ENCODE measurements around the gene PAQR9. TPM values are rescaled to one million over a fixed set of nuclear protein-coding genes. Genes with fewer than 3 reads are reported as not detected.

PAQR9 gene
- total RNA-seq, 4 donors from 2014 or later, result 0.20 to 1.0 (median 0.27) TPM; not detected in 1

DNA sequence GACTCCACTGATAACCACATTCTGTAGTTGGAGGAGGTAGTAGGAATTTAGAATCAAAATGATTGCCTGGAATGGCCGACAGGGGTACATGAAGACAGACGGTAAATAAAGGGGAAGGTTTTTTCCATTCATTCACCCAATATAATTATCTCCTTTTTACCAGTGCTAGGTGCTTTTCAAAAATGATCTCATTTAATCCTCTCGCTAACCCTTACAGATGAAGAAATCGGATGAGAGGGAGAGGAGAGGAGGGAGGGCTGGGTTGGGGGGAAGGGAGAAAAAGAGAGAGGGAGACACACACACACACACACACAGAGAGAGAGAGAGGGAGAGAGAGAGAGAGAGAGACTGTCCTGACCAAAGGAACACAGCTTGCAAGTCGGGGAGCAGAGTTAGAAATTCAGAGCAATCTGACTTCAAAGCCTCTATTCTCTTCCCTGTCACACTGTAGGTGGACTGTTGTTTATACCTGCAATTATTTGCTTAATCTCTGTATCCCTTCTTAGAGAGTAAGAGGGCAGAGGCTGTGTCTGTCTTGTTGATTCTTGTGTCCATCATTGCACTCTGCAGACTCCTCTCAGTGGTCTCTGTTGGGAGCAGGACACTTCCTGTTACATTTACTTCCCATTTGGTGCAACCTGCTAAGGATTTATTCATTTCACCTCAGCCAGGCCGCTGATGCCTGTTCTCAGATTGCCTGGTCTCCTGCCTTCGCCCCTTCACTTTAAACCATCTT is 18.7 kb upstream of the PAQR9 start:
- Histone ChIP-seq H3K4me1 (peaks cover 0 to 1% of the 10 kb centered on the region in 2 donors), H3K27me3 (no peaks in the 10 kb centered on the region), H3K9me3 (no peaks in the 10 kb centered on the region), H3K27ac (no peak overlapping the region), H3K4me3 (no peak overlapping the region), H3K36me3 (no peaks in the 10 kb centered on the region)
- intact Hi-C loops (cut with DNase I; ENCODE audit: low total_unique reads), result no loop called here
- DNase-seq (no peak), ATAC-seq (no peak)
- in situ Hi-C loops (cut with MboI; ENCODE audit: low sequenced_read_pairs in 4 of 4), result loop anchor here in 2 of 4 donors (10.0 to 25.0 kb wide), 2 partner anchors 157 to 395 kb away; partner anchors contain the start of genes ATR (in 1 of the 2) and PLS1 (in 1 of the 2)
- no peak for TF ChIP-seq POLR2A (IDR thresholded peaks at IDR 0.05)
- no peak for TF ChIP-seq CTCF (IDR thresholded peaks at IDR 0.05 in 4 of 5, conservative IDR thresholded peaks at IDR 0.05 in 1 of 5)

DNA sequence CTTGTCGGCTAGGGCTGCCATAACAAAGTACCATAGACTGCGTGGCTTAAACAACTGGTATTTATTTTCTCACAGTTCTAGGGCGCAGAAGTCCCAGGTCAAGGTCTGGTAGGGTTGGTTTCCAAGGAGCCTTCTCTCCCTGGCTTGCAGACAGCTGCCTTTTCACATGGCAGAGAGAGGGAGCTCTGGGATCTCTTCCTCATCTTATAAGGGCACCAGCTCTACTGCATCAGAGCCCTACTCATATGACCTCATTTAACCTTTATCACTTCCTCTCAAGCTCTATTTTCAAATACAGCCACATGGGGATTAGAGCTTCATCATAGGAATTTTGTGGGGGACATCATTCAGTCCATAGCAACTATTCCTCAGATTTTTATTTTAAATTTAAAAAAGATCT is 17.6 kb upstream of the PAQR9 start:
- intact Hi-C loops (cut with DNase I; ENCODE audit: low total_unique reads), result no loop called here

DNA sequence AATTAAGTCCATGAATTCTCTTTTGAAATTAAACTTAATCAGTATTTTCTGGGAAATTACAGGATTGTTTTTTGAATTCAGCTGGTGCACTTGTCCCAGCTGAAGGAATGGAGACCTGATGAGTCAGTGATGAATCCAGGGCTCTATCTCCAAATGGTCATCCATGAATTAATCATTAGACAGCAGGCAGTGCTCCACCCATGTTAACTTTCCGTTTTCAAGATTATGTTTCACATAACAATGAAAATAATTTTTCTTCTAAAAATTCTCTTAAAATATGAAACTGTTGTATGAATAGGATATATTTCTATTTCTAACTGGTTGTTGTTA is 13.9 kb upstream of the PAQR9 start:
- Histone ChIP-seq H3K27ac (no peak overlapping the region), H3K27me3 (no peaks in the 10 kb centered on the region), H3K9me3 (no peaks in the 10 kb centered on the region), H3K36me3 (no peaks in the 10 kb centered on the region), H3K4me3 (no peak overlapping the region), H3K4me1 (peaks cover 11 to 22% of the 10 kb centered on the region in 2 donors)
- in situ Hi-C loops (cut with MboI; ENCODE audit: low sequenced_read_pairs in 4 of 4) (loop anchor here in 1 of 4 donors (25.0 kb wide), 1 partner anchor 390 kb away; the partner anchor contains the start of genes ATR and PLS1), intact Hi-C loops (cut with DNase I; ENCODE audit: low total_unique reads) (no loop called here)
- TF ChIP-seq POLR2A (IDR thresholded peaks at IDR 0.05) (no peak), CTCF (IDR thresholded peaks at IDR 0.05 in 4 of 5, conservative IDR thresholded peaks at IDR 0.05 in 1 of 5) (no peak)
- no peak for ATAC-seq
- no peak for DNase-seq

More for the DNA sequence above, 17.6 kb upstream of the PAQR9 start:
- no peaks in the 10 kb centered on the region for H3K36me3 ChIP-seq
- peaks cover 5 to 12% of the 10 kb centered on the region in 2 donors for H3K4me1 ChIP-seq
- no peaks in the 10 kb centered on the region for H3K9me3 ChIP-seq
- TF ChIP-seq CTCF (IDR thresholded peaks at IDR 0.05 in 4 of 5, conservative IDR thresholded peaks at IDR 0.05 in 1 of 5), result no peak
- TF ChIP-seq POLR2A (IDR thresholded peaks at IDR 0.05), result no peak
- no peak for ATAC-seq
- H3K27ac ChIP-seq, result no peak overlapping the region
- no peak overlapping the region for H3K4me3 ChIP-seq
- H3K27me3 ChIP-seq, result no peaks in the 10 kb centered on the region
- in situ Hi-C loops (cut with MboI; ENCODE audit: low sequenced_read_pairs in 4 of 4), result loop anchor here in 2 of 4 donors (10.0 to 25.0 kb wide), 2 partner anchors 156 to 394 kb away; partner anchors contain the start of genes ATR (in 1 of the 2) and PLS1 (in 1 of the 2)
- DNase-seq, result no peak

DNA sequence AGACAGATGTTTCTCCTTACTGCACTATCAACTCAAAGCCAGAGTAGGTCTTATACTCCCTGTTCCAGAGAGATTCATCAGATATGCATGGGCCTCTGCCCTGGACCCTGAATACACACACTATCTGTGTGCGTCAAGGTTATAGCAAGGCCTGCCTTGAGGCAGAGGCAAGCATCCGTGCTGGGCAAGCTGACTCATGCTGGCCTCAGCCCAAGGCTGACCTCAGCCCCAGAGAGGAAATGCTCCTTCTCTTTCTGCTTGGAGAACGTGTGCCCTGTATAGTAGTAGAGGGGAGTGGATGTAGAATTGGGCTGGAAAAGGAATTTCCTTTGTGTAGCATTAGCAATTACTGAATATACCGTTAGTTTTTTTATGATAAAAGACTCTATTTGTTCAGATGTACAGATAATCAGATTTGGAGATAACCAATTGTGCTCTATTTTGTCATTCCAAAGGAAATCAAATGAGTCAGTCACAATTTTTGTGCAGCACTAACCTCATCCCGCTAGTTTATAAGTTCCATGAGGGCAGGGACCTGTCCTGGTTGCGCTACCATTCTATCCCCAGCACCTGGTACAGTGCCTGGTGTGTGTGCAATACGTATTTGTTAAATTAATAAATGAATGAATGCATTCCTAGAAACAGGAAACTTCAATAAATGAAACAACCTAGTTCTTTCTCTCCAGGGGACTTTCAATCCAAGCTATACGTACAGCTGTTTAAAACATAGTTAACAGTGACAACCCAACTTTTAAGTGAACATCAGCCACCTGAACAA is 13.3 kb upstream of the PAQR9 start:
- intact Hi-C loops (cut with DNase I; ENCODE audit: low total_unique reads) (no loop called here), in situ Hi-C loops (cut with MboI; ENCODE audit: low sequenced_read_pairs in 4 of 4) (loop anchor here in 1 of 4 donors (25.0 kb wide), 1 partner anchor 390 kb away; the partner anchor contains the start of genes ATR and PLS1)
- peak overlapping the region; percentile 34 to 72 (median 40) for H3K27ac ChIP-seq
- peaks cover 11 to 22% of the 10 kb centered on the region in 2 donors for H3K4me1 ChIP-seq
- TF ChIP-seq CTCF (IDR thresholded peaks at IDR 0.05 in 4 of 5, conservative IDR thresholded peaks at IDR 0.05 in 1 of 5) (no peak), POLR2A (IDR thresholded peaks at IDR 0.05) (no peak)
- peak; percentile 86 to 87 for ATAC-seq
- no peaks in the 10 kb centered on the region for H3K36me3 ChIP-seq
- no peaks in the 10 kb centered on the region for H3K27me3 ChIP-seq
- no peaks in the 10 kb centered on the region for H3K9me3 ChIP-seq
- DNase-seq, result peak; percentile 50 to 82
- no peak overlapping the region for H3K4me3 ChIP-seq
